GM21381 (cell line): ENCODE measurements around the gene HTR3A.
"Not testable (repeated sequence)": the region's sequence is repeated elsewhere in the genome, so short reads cannot be mapped to it uniquely, and the experiment has no call there.

ENCODE experiments used
- ATAC-seq: cut with Tn5 transposase; IDR thresholded peaks from one replicate; pipeline ENCODE4 v1.9.1; 2021; ENCODE audit warnings: mild to moderate bottlenecking, moderate library complexity; ENCODE audit not compliant: unreplicated experiment

HTR3A gene

GRCh38 chr11:113974741-113975470 is at the start of gene HTR3A:
Gene HTR3A (plus strand): TSS chr11:113975108. CDS start chr11:113975326, 218 bp downstream.
- ATAC-seq, result no peak

GRCh38 chr11:113926273-113927197 is 48.4 kb upstream of the HTR3A start:
- ATAC-seq, result no peak

DNA sequence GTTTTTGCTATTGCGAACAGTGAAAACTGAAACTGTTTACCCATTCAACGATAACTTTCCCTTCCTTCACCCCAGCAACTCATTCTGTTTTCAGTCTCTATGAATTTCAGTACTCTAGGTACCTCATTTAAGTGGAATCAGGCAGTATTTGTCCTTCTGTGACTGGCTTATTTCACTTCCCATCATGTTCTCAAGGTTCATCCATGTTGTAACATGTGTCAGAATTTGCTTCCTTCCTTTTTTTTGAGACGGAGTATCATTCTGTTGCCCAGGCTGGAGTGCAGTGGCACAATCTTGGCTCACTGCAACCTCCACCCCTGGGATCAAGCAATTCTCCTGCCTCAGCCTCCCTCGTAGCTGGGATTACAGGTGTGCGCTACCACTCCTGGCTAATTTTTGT is 46.6 kb upstream of the HTR3A start:
- no peak for ATAC-seq

- ATAC-seq, result no peak
Measured at GRCh38 chr11:113932788-113933187, 42.1 kb upstream of the HTR3A start.

DNA sequence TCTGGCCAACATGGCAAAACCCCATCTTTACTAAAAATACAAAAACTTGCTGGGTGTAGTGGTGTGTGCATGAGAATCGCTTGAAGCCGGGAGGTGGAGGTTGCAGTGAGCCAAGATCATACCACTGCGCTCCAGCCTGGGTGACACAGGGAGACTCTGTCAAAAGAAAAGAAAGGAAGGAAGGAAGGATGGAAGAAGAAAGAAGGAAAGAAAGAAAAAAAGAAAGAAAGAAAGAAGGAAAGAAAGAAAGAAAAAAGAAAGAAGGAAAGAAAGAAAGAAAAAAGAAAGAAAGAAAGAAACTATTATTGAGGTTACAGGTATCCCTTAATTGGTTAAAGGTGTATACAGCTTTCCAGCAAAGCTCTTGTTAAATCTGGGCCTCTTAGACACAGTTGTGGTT is 40.7 kb upstream of the HTR3A start:
- ATAC-seq, result not testable (repeated sequence)

DNA sequence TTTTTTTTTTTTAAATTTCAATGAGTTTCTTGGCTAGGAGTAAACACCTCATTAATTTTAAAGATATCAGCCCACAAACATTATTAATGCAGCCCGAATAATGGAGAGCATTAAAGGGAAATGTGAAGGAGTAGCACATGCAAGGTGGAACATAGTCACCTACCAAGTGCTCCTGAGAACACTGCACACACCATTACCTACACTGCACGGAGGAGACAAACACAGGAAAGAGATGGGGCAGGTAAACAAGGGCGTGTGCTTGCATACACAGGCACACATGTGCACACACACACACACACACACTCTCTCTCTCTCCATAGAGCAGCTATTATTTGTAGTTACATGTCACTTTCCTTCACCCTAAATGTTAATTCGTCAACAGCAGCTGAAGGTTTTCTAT is 40.1 kb upstream of the HTR3A start:
- ATAC-seq, result no peak

- no peak for ATAC-seq
Measured at GRCh38 chr11:113935858-113936257, 39.0 kb upstream of the HTR3A start.

GRCh38 chr11:113937918-113938317 is 37.0 kb upstream of the HTR3A start:
- no peak for ATAC-seq

DNA sequence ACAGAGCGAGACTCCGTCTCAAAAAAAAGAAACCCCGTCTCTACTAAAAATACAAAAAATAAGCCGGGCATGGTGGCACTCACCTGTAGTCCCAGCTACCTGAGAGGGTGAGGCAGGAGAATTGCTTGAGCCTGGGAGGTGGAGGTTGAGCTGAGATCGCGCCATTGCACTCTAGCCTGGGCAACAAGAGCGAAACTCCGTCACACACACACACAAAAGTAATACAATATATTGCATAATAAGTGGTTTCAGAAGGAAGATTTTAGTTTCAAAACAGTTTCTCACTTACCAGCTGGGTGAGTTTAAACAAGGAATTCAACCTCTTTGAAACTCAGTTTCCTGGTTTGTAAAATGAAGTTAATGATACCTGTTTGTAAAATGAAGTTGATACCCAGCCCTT is 32.7 kb upstream of the HTR3A start:
- no peak for ATAC-seq

DNA sequence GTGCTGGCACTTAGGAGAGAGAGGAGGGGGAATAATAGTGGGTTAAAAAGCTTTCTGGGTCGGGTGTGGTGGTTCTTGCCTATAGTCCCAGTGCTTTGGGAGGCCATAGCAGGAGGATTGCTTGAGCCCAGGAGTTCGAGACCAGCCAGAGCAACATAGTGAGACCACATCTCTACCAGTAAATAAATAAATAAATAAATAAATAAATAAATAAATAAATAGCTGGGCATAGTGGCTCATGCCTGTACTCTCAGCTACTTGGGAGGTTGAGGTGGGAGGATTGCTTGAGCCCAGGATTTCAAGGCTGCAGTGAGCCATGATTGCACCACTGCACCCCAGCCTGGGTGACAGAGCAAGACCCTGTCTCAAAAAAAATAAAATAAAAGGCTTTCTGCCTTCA is 28.7 kb upstream of the HTR3A start:
- not testable (repeated sequence) for ATAC-seq

GRCh38 chr11:113947994-113948393 is 26.9 kb upstream of the HTR3A start:
- ATAC-seq, result no peak

DNA sequence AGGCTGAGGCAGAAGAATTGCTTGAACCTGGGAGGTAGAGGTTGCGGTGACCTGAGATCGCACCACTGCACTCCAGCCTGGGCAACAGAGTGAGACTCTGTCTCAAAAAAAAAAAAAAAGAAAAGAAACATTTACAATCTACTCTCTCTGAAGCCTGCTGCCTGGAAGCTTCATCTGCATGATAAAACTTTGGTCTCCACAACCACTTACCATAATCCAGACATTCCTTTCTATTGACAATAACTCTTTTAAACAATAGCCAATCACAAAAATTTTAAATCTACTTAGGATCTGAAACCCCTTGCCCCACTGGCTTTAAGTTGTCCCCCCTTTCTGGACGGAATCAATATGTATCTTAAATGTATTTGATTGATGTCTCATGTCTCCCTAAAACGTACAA is 25.0 kb upstream of the HTR3A start:
- no peak for ATAC-seq

- ATAC-seq, result no peak
Measured at GRCh38 chr11:113951537-113951936, 23.4 kb upstream of the HTR3A start.

- no peak for ATAC-seq
Measured at GRCh38 chr11:113952070-113952469, 22.8 kb upstream of the HTR3A start.

DNA sequence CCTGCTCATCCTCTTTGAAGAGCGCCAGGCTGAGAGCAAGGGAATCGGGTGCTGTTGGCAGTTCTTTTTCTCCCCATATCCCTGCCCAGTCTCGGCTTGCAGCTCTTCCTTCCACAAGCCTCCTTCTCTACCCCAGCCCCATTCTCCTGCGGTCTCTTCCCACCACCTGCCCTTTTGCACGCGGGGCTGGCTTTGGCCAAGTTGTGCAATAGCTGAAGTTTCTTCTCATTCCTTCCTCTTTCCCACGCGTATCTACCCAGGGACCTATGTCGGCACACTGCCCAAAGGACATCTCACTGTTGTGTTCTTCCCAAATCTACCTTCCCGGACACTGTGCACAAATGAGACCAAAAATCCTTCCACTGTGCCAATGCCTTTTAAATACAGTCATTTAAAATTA is 22.3 kb upstream of the HTR3A start:
- no peak for ATAC-seq

DNA sequence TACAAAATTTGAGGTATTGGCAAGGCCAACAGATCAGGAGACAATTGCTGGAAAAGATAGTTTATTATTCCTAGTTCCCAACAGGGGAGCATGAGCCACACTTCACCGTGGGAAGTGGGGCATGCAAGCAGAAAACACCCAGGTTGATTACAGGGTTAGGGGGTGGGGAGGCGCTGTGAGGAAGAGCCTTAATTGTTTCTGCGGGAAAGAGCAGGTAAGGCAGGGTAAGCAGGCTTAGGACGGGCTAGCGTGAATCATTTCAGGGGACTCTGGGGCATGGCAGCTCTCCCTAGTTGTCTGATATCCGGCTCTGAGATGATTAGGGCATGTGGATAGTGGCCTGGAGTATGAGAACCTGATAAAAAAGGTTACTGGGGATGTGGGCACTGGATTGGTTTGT is 20.7 kb upstream of the HTR3A start:
- no peak for ATAC-seq

DNA sequence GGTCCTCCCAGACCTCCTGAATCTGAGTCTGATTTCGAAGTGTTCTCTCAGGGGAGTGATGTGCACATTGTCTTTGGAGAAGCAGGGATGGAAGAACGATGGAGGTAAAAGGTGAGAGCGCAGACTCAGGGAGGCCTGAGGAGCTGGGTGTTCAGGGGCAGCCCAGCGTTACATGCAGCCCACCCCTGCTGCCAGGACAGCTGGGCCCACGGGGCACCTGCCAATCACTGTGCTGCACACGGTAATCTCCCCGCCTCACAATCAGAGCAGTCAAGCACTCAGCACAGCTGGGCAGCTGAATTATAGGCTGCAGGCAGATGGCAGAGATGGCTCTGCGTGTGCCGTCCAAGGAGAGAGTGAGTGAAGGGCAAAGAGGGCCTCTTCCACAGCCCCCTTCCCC is 17.9 kb upstream of the HTR3A start:
- ATAC-seq, result no peak

DNA sequence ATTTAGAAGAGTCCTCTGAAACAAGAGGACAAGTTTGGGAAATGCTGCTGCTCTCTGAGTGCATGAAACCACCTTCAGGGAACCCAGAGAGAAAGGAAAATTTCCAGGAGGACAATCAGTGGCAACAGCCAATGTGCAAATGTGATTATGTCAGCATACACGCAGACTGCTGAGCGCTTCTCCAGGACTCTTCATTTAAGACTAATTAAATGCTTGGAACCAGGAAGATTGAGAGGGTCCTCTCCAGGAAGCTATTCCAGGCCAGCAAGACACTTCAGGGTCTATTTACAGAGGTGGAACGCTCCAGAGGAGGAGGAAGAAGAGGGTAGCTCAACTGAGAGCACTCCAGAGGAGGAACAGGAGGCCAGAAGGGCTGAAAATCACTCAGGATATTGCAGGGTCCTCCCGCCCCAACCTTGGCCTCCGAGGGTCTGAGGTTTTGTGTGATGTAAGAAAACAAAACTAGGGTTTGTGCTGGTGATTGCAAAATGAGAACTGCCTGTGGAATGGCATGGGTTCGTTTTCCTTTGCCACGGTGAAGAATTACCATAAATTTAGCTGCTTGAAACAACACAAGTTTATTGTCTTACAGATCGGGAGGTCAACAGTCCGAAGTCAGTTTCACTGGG is 14.1 kb upstream of the HTR3A start:
- ATAC-seq, result no peak

GRCh38 chr11:113967361-113967760 is 7.5 kb upstream of the HTR3A start:
- ATAC-seq, result no peak

DNA sequence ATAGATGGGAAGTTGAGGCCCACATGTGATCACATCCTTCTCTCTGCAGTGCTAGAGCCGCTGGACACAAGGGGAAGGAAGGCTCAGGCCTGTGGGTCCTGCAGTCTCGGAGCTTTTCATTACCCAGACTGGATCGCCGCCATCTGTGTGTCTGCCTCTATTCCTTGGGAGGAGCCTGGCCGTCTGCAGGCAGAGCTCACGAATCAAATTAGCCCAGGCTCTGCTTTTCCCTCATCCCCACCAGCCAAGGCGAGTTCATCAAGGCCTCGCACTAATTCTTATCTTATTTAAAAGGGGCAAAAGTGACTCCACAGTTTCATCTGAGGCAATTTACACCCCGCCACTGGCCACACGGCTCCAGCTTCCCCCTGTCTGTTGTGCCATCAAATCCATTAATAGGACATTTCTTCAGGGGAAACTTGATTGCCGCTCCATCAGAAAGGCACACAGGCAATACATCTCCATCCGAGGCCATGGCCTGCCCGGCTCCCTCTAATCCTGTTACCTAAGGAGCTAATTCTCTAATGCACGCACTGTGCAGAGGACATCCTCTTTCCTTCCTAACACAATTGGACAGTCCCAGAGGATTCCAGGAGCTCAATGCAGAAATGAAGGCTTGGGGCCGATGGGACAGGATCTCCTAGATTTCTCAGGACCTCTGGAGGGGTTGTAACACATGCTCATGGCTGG is 3.3 kb upstream of the HTR3A start:
- no peak for ATAC-seq

DNA sequence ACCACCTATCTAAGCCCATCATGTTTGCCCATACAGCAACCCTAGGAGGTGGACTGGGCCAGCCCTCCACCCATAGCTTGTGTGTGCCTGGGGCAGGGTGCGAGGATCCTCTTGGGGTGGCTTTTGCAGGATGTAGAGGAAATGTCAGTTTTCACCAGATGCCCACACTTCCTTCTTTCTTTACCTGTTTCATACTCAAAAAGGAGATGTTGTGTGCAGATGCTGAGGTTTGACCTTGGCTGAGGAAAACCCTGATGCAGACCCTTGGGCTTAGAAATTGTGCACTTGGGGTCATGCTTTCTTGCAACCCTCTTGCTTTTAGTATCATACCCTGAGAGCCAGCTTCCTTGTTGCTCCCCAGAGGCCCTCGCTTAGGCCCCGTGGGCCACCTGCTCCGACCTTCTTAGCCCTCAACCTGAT is 2.2 kb downstream of the HTR3A start:
- ATAC-seq, result no peak
